Measurements from ENCODE around the gene CAPN12.

The CAPN12 gene

DNA sequence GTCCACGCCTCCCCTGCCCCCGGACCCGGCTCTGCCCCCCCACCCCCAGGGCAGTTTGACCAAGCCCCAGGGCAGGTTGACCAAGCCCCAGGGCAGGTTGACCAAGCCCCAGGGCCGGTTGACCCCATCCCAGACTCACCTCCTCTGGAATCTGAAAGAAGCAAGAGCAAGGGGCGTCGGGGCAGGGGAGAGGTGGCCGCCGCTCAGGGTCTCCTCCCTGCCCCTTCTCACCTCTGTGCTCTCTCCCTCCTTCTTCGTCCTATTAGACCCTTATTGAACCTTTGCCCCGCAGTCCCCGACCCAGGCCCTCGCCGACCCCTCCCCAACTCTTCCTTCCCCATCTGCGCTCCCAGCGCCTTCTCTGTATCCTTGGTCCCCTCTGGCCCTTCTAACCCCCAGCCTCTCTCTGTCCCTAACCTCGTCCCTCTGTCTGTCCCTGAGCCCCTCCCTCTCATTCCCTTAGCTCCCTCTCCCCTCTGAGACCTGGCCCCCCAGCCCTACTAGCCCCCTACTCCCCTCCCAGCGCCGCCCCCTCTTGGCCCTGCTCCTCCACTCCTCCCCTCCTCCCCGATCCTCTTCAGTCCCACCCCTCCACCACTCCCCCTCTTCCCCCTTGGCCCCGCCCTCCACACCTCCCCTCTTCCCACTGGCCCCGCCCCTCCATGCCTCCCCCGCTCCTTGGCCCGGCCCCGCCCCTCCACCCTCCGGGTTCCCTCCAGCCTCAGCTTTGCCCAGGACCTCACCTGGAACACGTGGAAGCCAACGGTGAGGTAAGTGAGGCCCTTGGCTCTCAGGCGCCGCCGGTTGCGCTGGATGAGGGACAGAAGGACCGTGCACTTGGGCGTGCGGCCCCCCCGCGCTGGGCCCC lies 7.6 kb downstream of the CAPN12 start:
- peak; percentile 57 to 64 for DNase-seq
- no peak for TF ChIP-seq POLR2A (IDR thresholded peaks at IDR 0.05; ENCODE audit: low read length)
- no peak for TF ChIP-seq GATA1 (IDR thresholded peaks at IDR 0.05; ENCODE audit: low read depth, low read length)

DNA sequence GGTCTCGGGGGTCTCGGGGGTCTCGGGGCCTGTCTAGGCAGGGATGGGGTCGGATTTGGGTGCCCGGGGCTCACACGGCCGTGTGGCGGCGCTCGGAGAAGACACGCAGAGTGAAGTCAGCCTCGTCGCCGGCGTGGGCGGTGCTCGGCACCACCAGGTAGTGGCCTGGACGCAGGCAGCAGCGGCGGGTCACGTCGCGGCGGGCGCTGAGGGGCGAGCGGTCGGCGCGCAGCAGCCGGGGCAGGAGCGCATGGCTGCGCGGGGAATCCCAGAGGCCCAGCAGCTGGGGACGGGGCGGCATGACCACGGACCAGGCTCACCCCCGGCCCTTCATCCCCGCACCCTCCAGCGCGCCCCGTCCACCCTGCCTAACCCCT lies 8.2 kb downstream of the CAPN12 start:
- TF ChIP-seq GATA1 (IDR thresholded peaks at IDR 0.05; ENCODE audit: low read depth, low read length): no peak
- peak; percentile 57 for DNase-seq

DNA sequence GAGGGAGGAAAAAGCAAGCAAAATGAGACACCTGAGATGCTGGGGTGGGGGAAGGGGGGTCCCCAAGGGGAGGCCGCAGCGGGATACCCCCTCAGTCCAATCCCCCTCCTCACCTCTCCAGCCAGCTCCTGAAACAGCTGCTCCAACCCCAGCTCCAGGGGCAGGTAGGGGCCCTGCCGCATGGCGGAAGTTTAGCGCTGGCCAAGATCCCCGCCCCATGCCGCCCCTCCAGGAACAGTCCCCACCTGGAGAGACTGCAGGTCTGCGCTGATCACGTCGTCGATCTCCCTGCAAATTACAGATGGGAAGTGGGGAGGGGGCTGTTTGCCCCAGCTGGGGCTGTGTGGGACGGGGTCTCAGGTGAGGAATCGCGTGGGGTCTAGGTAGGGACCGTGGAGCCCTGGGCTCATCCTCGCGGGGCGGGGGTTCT lies 9.0 kb downstream of the CAPN12 start:
- no peak for TF ChIP-seq GATA1 (IDR thresholded peaks at IDR 0.05; ENCODE audit: low read depth, low read length)
- DNase-seq: no peak

DNA sequence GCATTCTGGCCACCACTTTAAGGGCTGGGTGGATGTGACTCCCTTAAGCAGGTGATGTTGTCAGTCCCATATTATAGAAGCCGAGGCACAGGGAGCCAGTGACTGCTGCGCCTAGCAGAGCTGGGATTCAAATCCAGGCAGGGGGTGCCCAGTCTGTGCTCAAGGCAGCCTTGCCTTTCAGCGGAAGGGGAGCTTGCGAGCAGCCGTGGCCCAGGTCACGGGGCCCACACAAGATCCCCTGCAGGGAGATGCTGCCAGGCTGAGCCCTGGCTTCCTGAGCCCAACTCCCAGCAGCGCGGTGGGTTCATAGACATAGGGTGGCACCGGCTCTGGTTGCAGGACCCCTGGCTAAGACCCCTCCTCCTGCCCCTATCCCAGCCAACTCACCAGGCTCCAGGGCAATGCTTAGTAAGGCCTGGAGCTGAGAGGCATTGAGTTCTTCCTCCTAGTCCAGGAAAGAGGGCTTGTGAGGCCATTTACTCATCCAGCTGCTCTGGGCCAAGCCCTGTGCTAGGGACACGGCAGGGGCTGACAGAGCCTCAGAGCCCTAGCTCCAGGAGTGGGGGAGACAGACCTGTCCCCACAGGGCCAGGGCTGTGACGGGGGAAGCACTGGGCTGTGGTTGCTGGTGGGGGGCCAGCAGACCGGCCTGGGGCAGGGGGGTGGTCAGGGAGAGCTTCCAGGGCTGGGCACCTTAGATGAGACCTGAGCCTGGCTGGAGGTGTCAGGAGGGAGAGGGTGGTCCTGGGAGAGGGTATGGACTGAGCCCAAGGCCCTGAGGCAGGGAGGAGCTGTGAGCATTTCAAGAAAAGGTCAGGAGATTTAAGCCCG lies 9.6 kb downstream of the CAPN12 start:
- no peak for DNase-seq
- TF ChIP-seq GATA1 (IDR thresholded peaks at IDR 0.05; ENCODE audit: low read depth, low read length): no peak
- TF ChIP-seq POLR2A (IDR thresholded peaks at IDR 0.05; ENCODE audit: low read length): no peak

DNA sequence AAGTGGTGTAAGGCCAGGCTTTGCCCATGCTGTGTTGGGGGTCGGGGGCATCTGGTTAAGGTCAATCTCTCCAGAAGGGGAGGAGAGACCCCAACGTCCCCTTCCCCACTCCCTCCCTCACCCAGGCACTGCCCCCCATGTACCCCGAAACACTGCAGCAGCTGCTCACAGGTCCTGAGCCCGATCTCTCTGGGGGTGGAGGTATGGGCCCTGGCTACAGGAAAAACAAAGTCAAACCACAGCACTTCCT lies 10.2 kb downstream of the CAPN12 start:
- no peak for TF ChIP-seq GATA1 (IDR thresholded peaks at IDR 0.05; ENCODE audit: low read depth, low read length)
- DNase-seq: no peak

DNA sequence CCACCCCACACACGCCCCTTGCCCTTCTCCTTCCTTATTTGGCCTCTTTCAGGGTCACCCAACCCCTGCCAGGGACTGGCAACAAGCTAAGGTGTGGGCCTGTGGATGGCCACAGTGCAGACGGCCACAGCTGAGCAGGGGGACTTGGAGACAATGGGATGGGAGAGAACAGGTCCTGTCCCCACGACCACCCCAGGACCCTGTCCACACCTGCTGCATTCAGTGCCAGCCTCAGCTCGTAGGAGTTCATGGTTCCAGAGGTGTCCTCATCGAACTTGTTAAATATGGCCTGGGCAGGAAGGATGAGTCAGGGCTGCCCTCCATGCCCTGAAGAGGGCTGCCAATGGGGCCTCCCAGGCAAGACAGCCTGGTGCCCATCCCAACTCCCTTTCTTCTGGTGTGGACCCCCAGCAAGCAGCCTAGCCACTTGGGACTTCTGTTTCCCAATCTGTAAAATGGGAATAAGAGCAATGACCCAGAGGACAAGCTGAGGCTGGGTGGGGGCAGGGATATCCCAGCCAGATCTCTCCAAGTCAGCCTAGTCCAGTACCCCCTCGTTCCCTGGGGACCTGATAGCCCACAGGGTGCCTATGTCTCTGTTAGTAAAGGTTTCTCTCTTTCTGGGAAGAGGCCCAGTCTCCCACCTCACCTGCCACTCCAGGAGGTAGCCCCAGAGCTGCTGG lies 10.6 kb downstream of the CAPN12 start:
- DNase-seq: no peak
- TF ChIP-seq POLR2A (IDR thresholded peaks at IDR 0.05; ENCODE audit: low read length) (no peak), GATA1 (IDR thresholded peaks at IDR 0.05; ENCODE audit: low read depth, low read length) (no peak)

DNA sequence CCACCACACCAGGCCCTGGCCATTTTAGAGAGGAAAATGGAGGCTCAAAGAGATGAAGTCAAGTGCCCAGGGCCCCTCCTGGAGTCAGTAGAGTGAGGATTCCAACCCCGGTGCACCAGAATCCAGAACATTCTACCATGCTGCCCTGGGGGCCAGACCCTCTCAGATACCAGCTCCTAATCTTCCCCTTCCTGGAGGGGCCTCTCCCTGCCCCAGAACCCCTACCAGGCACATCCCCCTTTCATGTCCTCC lies 11.1 kb downstream of the CAPN12 start:
- no peak for DNase-seq
- TF ChIP-seq POLR2A (IDR thresholded peaks at IDR 0.05; ENCODE audit: low read length) (no peak), GATA1 (IDR thresholded peaks at IDR 0.05; ENCODE audit: low read depth, low read length) (no peak)

DNA sequence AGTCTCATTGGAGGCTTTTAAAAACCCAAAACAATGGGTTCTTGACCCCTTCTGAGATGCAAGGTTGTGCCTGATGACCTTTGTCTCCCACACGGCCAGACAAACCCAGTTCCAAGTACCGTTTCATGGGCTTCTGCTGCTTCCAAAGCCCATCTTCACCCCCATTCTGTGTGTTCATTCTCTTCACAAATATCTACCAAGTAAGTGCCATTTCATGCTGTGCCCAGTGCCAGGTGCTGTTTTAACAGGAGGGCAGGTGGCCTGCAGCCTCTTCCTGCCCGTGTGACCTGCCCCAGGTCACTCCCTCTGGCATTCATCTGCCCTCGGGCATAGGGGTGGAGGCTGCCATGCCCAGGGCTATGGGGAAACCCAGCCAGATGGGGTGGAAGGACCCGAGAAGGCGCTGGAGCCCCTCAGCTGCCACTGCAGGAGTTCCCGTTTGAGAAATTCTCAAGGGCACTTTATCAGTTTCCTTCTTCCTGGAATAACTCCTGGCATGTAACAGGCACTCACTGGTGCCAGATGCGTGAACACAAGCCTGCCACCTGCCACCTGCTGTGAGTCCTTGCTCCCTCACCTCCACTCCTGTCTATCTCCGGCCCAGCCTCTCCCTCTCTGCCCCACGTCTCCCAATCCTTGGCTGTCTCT lies 12.5 kb downstream of the CAPN12 start:
- TF ChIP-seq GATA1 (IDR thresholded peaks at IDR 0.05; ENCODE audit: low read depth, low read length) (no peak), POLR2A (IDR thresholded peaks at IDR 0.05; ENCODE audit: low read length) (no peak)
- no peak for DNase-seq

DNA sequence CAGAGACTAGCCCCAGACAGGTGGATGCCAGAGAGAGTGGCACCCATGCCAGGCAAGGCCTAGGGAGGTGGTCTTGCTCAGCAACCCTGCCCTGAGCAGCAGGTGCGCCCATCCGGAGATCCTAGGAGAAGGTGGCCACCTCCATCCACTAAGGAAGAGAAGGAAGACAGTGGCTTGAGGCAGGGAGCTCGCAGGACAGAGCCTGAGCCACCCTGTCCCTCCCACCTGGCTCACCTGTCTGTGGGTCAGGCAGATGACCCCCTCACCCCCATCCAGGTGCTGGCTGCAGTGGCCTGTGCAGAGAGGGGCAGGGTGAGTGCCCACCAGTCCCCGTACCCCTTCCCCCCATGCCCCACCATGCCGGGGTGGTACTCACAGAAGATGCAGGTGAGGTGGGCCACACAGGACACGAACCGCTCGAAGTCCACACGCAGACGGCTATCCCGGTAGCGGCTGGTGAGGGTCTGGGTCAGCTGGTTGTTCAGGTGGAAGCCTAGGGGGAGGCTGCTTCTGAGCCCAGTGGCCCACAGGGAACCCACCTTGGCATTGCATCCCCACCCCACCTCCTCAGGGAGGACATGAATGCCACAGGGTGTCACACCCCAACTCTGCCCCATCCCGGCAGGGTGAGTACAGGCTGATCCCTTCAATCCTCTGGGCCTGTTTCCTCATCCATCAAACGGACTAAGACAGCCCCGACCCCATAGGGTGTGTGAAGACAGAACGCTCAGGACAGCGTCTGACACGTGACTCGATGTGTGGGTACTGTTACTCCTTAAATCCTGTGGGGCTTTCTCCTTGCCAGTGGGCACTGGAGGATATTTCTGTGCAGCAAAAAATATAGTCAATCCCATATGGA lies 13.3 kb downstream of the CAPN12 start:
- DNase-seq: no peak

DNA sequence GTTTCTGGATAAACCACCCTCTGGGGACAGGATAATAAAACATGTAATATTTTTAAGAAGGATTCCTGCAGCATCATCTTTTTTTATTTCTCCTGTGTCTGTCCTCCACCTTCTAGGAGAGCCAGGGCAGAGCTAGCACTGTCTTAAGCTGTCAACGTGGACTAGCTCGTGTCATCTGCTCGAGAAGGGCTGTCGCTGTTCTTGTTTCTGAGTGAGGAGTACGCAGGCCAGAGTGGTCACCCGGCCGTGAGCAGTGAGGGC lies 13.9 kb downstream of the CAPN12 start:
- TF ChIP-seq POLR2A (IDR thresholded peaks at IDR 0.05; ENCODE audit: low read length): no peak
- no peak for TF ChIP-seq GATA1 (IDR thresholded peaks at IDR 0.05; ENCODE audit: low read depth, low read length)
- DNase-seq: no peak

More for the DNA sequence above, 13.3 kb downstream of the CAPN12 start:
- TF ChIP-seq POLR2A (IDR thresholded peaks at IDR 0.05; ENCODE audit: low read length) (no peak), GATA1 (IDR thresholded peaks at IDR 0.05; ENCODE audit: low read depth, low read length) (no peak)

DNA sequence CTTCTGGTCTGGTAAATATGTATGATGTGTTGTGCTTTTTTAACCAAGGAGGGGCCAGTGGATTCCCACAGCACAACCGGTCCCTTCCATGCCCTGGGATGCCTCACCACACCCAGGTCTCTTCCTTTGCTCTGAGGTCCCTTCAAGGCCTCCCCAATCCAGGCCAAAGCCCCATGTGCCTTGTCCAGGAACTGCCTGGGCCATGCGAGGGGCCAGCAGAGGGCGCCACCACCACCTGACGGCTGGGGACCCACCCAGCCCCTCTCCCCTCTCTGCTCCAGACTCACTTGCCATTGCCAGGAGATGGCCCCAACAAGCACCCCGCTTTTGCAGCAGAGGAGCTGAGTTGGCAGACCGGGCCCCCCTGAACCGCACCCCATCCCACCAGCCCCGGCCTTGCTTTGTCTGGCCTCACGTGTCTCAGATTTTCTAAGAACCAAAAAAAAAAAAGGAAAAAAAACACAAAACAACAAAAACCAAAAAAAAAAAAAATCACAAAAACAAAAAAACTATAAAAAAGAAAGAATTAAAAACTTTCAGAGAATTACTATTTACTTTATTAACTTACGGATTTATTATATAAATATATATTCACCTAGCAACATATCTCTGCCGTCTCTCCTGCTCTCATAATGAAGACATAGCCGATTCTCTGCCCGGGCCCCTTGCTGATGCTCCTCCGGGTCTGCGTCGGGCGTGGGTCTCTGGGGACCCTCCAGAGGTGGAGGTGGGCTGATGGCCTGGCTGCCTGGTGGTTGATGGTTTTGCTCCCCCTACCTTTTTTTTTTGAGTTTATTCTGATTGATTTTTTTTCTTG lies 14.4 kb downstream of the CAPN12 start:
- peak; percentile 81 to 86 for DNase-seq
- no peak for TF ChIP-seq POLR2A (IDR thresholded peaks at IDR 0.05; ENCODE audit: low read length)
- no peak for TF ChIP-seq GATA1 (IDR thresholded peaks at IDR 0.05; ENCODE audit: low read depth, low read length)

DNA sequence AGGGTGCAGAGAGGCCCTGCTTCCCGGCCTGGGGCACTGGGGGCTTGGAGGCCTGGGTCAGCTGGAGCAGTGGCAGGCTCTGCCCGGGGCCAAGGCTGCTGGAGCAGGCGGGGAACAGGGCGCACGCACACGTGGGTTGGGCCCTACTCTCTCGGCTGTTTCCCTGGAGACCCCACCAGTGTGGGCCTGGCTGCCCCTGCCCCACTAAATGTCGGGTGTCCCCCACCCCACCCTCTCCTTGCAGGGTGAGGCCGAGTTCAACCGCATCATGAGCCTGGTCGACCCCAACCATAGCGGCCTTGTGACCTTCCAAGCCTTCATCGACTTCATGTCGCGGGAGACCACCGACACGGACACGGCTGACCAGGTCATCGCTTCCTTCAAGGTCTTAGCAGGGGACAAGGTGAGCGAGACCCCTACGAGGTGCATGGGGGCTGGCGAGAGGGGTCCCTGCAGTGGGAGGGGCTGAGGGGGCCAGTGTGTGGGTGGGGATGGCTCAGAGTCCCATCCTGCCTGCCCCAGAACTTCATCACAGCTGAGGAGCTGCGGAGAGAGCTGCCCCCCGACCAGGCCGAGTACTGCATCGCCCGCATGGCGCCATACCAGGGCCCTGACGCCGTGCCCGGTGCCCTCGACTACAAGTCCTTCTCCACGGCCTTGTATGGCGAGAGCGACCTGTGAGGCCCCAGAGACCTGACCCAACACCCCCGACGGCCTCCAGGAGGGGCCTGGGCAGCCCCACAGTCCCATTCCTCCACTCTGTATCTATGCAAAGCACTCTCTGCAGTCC lies 15.3 kb downstream of the CAPN12 start:
- DNase-seq: no peak
- TF ChIP-seq POLR2A (IDR thresholded peaks at IDR 0.05; ENCODE audit: low read length) (no peak), GATA1 (IDR thresholded peaks at IDR 0.05; ENCODE audit: low read depth, low read length) (no peak)
